ENCODE results near the gene THADA. TPM values are rescaled to one million over a fixed set of nuclear protein-coding genes. Genes with fewer than 3 reads are reported as not detected.
A peak's percentile ranks its signal among the peaks of the same experiment; 100 is the strongest.

The THADA gene
- total RNA-seq, 1 donor from 2014 or later, result 32.9 TPM

GRCh38 chr2:43332653-43333052, 263.2 kb downstream of the THADA start:
- Histone ChIP-seq H3K4me1 (peaks cover 18% of the 10 kb centered on the region), H3K36me3 (no peaks in the 10 kb centered on the region), H3K27ac (no peak overlapping the region), H3K27me3 (no peaks in the 10 kb centered on the region), H3K4me3 (no peak overlapping the region), H3K9me3 (no peaks in the 10 kb centered on the region)
- no peak for DNase-seq
- intact Hi-C loops (cut with DNase I), result no loop called here
- no peak for ATAC-seq
- no peak for TF ChIP-seq CTCF (IDR thresholded peaks at IDR 0.05)

- intact Hi-C loops (cut with DNase I), result no loop called here
- peak; percentile 72 for ATAC-seq
- no peak overlapping the region for H3K27ac ChIP-seq
Observed at GRCh38 chr2:43331422-43331821, 264.4 kb downstream of the THADA start.

GRCh38 chr2:43329637-43330036, 266.2 kb downstream of the THADA start:
- no peak overlapping the region for H3K27ac ChIP-seq
- H3K4me1 ChIP-seq, result peaks cover 22% of the 10 kb centered on the region
- intact Hi-C loops (cut with DNase I), result no loop called here
- TF ChIP-seq CTCF (IDR thresholded peaks at IDR 0.05), result no peak
- DNase-seq, result no peak
- ATAC-seq, result no peak
- no peak overlapping the region for H3K4me3 ChIP-seq
- no peaks in the 10 kb centered on the region for H3K36me3 ChIP-seq
- H3K9me3 ChIP-seq, result no peaks in the 10 kb centered on the region
- no peaks in the 10 kb centered on the region for H3K27me3 ChIP-seq

More at GRCh38 chr2:43331422-43331821, 264.4 kb downstream of the THADA start:
- Histone ChIP-seq H3K9me3 (no peaks in the 10 kb centered on the region), H3K4me3 (no peak overlapping the region), H3K4me1 (peaks cover 22% of the 10 kb centered on the region), H3K27me3 (no peaks in the 10 kb centered on the region), H3K36me3 (no peaks in the 10 kb centered on the region)
- TF ChIP-seq CTCF (IDR thresholded peaks at IDR 0.05), result no peak
- DNase-seq, result no peak

- intact Hi-C loops (cut with DNase I), result no loop called here
- Histone ChIP-seq H3K4me3 (no peak overlapping the region), H3K27ac (no peak overlapping the region), H3K36me3 (no peaks in the 10 kb centered on the region), H3K27me3 (no peaks in the 10 kb centered on the region), H3K4me1 (peaks cover 24% of the 10 kb centered on the region), H3K9me3 (no peaks in the 10 kb centered on the region)
- ATAC-seq, result no peak
- no peak for DNase-seq
- no peak for TF ChIP-seq CTCF (IDR thresholded peaks at IDR 0.05)
Observed at GRCh38 chr2:43328832-43329231, 267.0 kb downstream of the THADA start.

GRCh38 chr2:43328133-43328532, 267.7 kb downstream of the THADA start:
- no peak for ATAC-seq
- Histone ChIP-seq H3K27ac (no peak overlapping the region), H3K27me3 (no peaks in the 10 kb centered on the region), H3K4me3 (no peak overlapping the region), H3K36me3 (no peaks in the 10 kb centered on the region), H3K4me1 (peaks cover 22% of the 10 kb centered on the region), H3K9me3 (no peaks in the 10 kb centered on the region)
- DNase-seq, result no peak
- intact Hi-C loops (cut with DNase I), result no loop called here
- TF ChIP-seq CTCF (IDR thresholded peaks at IDR 0.05), result no peak

- intact Hi-C loops (cut with DNase I), result no loop called here
- H3K36me3 ChIP-seq, result no peaks in the 10 kb centered on the region
- no peak for DNase-seq
- H3K4me1 ChIP-seq, result peaks cover 22% of the 10 kb centered on the region
- no peak for ATAC-seq
- no peak overlapping the region for H3K4me3 ChIP-seq
- no peaks in the 10 kb centered on the region for H3K9me3 ChIP-seq
- no peak for TF ChIP-seq CTCF (IDR thresholded peaks at IDR 0.05)
- H3K27me3 ChIP-seq, result no peaks in the 10 kb centered on the region
- H3K27ac ChIP-seq, result no peak overlapping the region
Observed at GRCh38 chr2:43327119-43327518, 268.7 kb downstream of the THADA start.
